Colonic mucosa (tissue), 4 donors: ENCODE data around the gene TGFBR3. TPM values are rescaled to one million over a fixed set of nuclear protein-coding genes. Genes with fewer than 3 reads are reported as not detected.

Source experiments
- DNase-seq: peaks from one replicate; pipeline ENCODE4 v3.0.0-alpha.2; 2020
- H3K27ac ChIP-seq: fragments of 200-600 bp; one replicate; pipeline ENCODE4 v1.8.0; 2021
- H3K27me3 ChIP-seq: fragments of 200-600 bp; one replicate; pipeline ENCODE4 v1.8.0; 2021
- H3K36me3 ChIP-seq: fragments of 200-600 bp; one replicate; pipeline ENCODE4 v1.8.0; 2021
- H3K4me1 ChIP-seq: fragments of 200-600 bp; one replicate; pipeline ENCODE4 v1.8.0; 2021; ENCODE audit warnings: mild to moderate bottlenecking
- H3K4me3 ChIP-seq: fragments of 200-600 bp; one replicate; pipeline ENCODE4 v1.8.0; 2021
- H3K9ac ChIP-seq, 2 donors: one replicate each; pipeline ENCODE4 v1.7.0; 2013; ENCODE audit warnings: control low read depth in 2 of 2, low read depth in 2 of 2, low read length in 2 of 2
- H3K9me3 ChIP-seq: fragments of 200-600 bp; one replicate; pipeline ENCODE4 v1.8.0; 2021
- intact Hi-C: fragments of 100-400 bp; cut with DNase I; formaldehyde crosslinking; loops from one replicate; pipeline ENCODE4 v1.14.1; 2022
- total RNA-seq, 2 donors: library from RNA; stranded (reverse); fragmentation: NEBNext Ultra II Directional in 1 of 2; extraction: Animal tissue kit (Norgen Biotek cat#: 25700) in 1 of 2; gene quantifications; one replicate each; pipeline ENCODE4 v1.2.1, GENCODE V29; 2021
- TF ChIP-seq, protein P1 (sequence below): fragments of 200-600 bp; IDR thresholded peaks from one replicate; pipeline ENCODE4 v1.8.0; 2022; ENCODE audit warnings: antibody characterized with exemption, mild to moderate bottlenecking
- donor health status: healthy.
- donor health status: DM: no; HTN: no; CAD: no.
- donor health status: DM: no; HTN: no; CAD: no.

Gene TGFBR3
- total RNA-seq, 2 donors from 2014 or later: 8.4 to 16.0 TPM

DNA sequence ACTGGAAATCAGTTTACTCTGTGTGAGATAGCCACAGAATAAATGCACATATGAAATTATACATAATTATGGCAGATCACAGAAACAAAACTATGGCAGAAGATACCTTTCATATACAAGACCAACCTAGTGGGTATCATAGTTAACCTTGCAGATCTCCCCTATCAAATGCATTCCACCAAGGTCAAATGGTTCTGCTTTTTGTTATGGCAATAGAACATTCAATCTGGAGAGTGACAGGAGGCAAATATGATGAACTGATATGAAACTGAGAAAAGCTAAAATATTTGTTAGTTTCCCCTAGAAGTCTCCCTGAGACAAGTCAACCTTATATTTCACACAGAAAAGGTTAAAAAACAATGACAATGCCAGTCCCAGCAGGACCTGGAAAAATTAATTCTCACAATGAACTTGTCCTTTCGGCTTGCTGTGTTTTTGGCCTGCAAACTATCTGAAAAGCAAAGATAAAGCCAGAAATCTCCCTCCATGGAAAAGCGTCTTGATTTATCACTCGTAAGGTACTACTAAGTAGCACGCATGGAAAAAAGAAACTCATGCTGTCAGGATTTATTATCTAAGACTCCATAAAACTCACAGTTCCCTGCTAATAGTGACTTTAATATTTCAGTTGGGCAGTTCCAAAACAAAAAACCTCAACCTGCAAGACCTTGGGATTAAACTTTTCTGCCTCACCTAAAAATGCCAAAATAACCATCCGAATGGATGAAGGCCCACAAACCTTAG, 174.3 kb downstream of the TGFBR3 start:
- TF ChIP-seq, protein P1, sequence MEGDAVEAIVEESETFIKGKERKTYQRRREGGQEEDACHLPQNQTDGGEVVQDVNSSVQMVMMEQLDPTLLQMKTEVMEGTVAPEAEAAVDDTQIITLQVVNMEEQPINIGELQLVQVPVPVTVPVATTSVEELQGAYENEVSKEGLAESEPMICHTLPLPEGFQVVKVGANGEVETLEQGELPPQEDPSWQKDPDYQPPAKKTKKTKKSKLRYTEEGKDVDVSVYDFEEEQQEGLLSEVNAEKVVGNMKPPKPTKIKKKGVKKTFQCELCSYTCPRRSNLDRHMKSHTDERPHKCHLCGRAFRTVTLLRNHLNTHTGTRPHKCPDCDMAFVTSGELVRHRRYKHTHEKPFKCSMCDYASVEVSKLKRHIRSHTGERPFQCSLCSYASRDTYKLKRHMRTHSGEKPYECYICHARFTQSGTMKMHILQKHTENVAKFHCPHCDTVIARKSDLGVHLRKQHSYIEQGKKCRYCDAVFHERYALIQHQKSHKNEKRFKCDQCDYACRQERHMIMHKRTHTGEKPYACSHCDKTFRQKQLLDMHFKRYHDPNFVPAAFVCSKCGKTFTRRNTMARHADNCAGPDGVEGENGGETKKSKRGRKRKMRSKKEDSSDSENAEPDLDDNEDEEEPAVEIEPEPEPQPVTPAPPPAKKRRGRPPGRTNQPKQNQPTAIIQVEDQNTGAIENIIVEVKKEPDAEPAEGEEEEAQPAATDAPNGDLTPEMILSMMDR: no peak
- DNase-seq: no peak
- H3K9me3 ChIP-seq: no peaks in the 10 kb centered on the region
- H3K36me3 ChIP-seq: no peaks in the 10 kb centered on the region
- no peak overlapping the region for H3K9ac ChIP-seq
- intact Hi-C loops: loop anchor here (10.0 kb wide), 1 partner anchor 173 kb away; the partner anchor contains the start of gene TGFBR3
- H3K4me1 ChIP-seq: no peaks in the 10 kb centered on the region
- H3K27me3 ChIP-seq: no peaks in the 10 kb centered on the region
- H3K27ac ChIP-seq: peak overlapping the region; percentile 42
- H3K4me3 ChIP-seq: no peak overlapping the region

DNA sequence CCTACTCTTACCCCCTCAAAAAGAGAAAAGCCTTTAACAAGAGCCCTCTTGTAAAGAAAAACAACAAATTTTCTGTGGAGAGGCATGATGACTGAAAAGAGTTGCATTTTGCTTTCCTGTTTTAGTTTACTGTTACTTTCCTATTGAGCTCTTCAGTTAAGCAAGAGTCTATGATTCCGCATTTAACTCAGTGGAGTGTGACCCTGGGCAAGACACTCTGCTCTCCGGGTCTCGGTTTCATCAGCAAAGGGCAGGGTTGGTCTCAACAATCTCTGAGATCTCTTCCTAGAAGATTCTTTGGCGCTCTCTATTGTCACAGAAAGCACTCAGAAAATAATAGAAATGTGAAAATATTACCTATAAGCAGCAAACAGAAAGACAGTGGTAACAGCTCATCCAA, 175.7 kb downstream of the TGFBR3 start:
- Histone ChIP-seq H3K27ac (no peak overlapping the region), H3K9ac (no peak overlapping the region), H3K9me3 (no peaks in the 10 kb centered on the region), H3K4me1 (no peaks in the 10 kb centered on the region), H3K27me3 (no peaks in the 10 kb centered on the region), H3K4me3 (no peak overlapping the region), H3K36me3 (no peaks in the 10 kb centered on the region)
- intact Hi-C loops: loop anchor here (10.0 kb wide), 1 partner anchor 175 kb away; the partner anchor contains the start of gene TGFBR3
- no peak for DNase-seq
- TF ChIP-seq, protein P1: no peak

DNA sequence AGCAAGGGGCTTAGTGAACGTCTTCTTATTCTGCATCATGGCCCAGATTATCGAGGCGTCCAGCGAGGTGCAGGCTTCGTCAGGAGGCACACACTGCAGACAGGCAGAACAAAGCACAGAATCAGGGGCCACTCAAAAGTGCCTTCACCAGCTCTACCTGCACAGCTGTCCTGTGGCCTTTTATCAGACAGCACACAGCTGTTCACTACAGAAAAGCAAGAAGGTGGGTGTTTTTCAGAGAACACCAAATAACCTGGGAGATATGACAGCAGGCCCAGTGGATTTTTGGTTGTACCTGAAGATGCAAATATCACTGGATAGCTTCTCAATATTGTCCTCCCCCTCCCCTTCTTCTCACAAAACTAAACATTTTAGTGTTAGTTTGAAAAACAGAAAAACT, 177.3 kb downstream of the TGFBR3 start:
- Histone ChIP-seq H3K27me3 (no peaks in the 10 kb centered on the region), H3K9ac (no peak overlapping the region), H3K4me1 (no peaks in the 10 kb centered on the region), H3K4me3 (no peak overlapping the region), H3K36me3 (no peaks in the 10 kb centered on the region), H3K27ac (no peak overlapping the region), H3K9me3 (no peaks in the 10 kb centered on the region)
- intact Hi-C loops: no loop called here
- no peak for DNase-seq
- TF ChIP-seq, protein P1: no peak

DNA sequence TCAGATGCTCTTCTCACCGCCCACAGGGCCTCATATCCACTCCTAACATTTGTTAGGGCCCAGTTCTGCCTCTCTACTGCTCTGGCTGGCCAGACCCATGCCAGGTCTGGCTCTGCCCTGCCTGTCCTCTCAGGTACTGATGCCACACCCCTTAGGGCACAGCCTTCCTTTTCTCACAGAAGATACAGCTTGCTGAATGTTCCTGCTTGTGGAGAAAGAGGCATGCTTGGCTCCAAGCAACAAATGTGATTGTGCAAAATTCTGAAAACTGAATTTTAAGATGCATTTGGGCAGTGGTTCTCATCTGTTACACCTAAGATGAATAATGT, 178.1 kb downstream of the TGFBR3 start:
- no peaks in the 10 kb centered on the region for H3K36me3 ChIP-seq
- H3K9ac ChIP-seq: no peak overlapping the region
- no peak for DNase-seq
- intact Hi-C loops: no loop called here
- TF ChIP-seq, protein P1: no peak
- no peaks in the 10 kb centered on the region for H3K4me1 ChIP-seq
- no peak overlapping the region for H3K27ac ChIP-seq
- H3K9me3 ChIP-seq: no peaks in the 10 kb centered on the region
- H3K4me3 ChIP-seq: no peak overlapping the region
- no peaks in the 10 kb centered on the region for H3K27me3 ChIP-seq

DNA sequence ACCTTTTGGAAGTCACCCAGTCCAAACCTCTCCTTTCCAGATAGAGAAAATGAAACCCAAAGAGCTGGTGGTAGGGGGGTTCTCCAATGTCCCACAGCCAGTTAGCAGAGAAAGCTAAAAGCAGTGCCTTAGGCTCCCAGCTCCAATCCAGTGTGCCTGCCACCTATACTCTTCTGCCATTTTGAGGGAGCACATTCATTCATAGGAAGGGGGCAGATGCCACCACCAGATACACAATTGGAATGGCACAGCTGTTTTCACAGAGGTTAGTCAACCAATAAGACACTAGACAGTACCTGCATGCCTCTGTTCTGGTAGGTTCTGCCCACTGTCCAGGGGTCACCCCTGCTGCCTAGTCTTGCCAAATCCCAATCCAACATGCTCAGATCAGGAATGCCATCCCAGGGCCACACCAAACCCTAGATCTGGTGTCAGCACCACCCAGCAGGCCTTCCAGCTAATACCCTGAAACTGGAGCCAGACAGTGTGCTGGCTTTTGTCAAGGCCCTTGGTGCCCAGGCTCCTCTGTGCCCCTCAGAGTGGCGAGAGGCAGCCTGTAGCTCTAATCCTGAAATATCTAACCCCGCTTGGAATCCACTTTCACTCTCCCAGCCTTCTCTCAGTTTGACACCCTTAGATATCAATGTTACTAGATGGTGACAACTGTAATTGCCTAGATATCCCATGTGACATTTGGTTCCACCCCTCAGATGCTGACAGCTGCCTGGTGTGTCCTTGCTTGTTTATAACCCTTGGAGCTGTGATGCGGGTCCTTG, 178.6 kb downstream of the TGFBR3 start:
- TF ChIP-seq, protein P1: no peak
- H3K27ac ChIP-seq: no peak overlapping the region
- no peak overlapping the region for H3K4me3 ChIP-seq
- no peaks in the 10 kb centered on the region for H3K36me3 ChIP-seq
- H3K27me3 ChIP-seq: no peaks in the 10 kb centered on the region
- no peaks in the 10 kb centered on the region for H3K4me1 ChIP-seq
- intact Hi-C loops: no loop called here
- no peaks in the 10 kb centered on the region for H3K9me3 ChIP-seq
- no peak overlapping the region for H3K9ac ChIP-seq
- DNase-seq: no peak
